HG02840 (cell line): ENCODE measurements around the gene EMB.
"Not testable (repeated sequence)": the region's sequence is repeated elsewhere in the genome, so short reads cannot be mapped to it uniquely, and the experiment has no call there.

Experiments
- ATAC-seq: cut with Tn5 transposase; IDR thresholded peaks from one replicate; pipeline ENCODE4 v1.9.1; 2021; ENCODE audit warnings: mild to moderate bottlenecking, moderate library complexity, moderate number of reproducible peaks; ENCODE audit not compliant: unreplicated experiment, low FRiP score

EMB gene, protein sequence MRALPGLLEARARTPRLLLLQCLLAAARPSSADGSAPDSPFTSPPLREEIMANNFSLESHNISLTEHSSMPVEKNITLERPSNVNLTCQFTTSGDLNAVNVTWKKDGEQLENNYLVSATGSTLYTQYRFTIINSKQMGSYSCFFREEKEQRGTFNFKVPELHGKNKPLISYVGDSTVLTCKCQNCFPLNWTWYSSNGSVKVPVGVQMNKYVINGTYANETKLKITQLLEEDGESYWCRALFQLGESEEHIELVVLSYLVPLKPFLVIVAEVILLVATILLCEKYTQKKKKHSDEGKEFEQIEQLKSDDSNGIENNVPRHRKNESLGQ

DNA sequence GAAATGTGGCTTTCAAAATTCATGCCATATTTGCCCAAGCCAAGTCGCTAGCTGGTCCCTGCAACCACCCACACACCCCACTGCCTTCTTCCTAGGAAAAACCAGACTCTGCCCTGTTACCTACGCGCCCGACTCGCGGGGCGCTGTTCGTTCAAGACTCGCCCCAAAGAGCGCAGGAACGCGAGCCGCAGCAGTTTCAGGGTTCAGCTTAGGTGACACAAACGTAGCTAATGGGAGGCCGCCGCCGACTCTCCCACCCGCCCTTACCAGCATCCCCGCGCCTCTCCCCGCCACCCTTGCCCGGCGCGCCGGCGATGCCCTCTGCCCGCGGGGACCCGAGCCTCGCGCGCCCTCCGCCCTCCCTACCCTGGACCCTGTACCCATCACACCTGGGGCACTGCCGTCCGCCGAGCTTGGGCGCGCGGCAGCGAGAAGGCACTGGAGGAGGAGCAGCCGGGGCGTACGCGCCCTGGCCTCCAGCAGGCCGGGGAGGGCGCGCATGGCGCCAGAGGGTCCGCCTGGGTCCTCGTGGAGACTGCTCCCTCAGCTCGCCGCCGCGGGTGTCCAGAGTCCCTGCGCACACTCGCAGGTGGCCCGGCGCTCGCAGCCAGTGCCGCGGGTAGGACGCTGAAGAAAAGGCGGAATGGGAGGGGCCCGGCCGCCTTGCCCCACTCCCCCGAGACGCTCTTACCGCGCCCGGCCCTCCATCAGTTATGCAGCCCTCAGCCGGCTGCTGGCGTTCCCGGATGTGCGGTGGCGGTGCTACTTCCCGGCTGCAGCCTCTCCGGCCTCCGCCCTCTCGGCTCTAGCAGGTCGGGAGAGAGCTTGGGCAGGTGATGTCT lies at the start of gene EMB:
TSS of gene EMB (minus strand) at position 638 of the 842 bp plus-strand sequence. CDS start at position 501, 137 bp downstream.
- ATAC-seq = peak; percentile 66

DNA sequence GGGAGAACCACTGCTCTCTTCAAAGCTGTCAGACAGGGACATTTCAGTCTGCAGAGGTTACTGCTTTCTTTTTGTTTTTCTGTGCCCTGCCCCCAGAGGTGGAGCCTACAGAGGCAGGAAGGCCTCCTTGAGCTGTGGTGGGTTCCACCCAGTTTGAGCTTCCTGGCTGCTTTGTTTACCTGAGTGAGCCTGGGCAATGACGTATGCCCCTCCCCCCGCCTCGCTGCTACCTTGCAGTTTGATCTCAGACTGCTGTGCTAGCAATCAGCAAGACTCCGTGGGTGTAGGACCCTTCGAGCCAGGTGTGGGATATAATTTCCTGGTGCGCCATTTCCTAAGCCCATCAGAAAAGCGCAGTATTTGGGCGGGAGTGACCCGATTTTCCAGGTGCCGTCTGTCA lies 48.4 kb upstream of the EMB start:
- not testable (repeated sequence) for ATAC-seq

DNA sequence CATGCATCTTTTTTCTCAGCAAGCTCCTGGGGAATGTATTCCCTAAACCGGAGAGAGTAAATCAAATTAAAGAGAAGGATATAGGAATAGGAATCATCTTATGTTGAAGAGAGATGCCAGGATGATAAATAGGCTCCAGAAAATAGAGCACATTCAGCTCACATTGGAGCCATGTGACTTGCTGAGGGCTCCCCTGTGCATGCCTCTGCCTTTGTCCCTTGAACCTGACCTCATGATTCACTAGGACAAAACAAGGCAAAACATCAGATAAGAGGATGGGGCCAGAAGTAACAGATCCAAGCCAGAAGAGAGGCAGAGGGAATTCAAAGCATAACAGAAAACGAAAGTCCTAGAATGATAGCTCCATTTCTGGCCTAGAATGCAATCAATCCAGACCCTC lies 37.7 kb upstream of the EMB start:
- not testable (repeated sequence) for ATAC-seq

DNA sequence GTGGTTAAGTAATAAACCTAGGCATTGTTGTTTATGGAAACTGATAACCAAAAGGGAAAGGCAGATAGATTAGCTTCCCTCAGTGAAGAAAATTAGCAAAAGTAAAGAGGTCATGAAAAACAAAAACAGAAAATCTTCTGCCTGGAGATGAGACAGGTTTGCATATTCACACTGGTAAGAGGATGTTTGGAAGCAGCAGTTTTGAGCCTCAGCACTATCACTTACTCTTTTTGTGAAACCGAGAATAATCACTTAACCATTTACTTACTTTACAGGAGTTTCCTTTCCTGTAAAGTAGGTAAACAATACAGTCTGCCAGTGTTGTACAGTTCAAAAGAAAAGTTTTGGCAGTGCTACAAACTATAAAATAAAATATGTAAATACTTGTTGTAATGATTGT lies 35.5 kb upstream of the EMB start:
- ATAC-seq = peak; percentile 97

DNA sequence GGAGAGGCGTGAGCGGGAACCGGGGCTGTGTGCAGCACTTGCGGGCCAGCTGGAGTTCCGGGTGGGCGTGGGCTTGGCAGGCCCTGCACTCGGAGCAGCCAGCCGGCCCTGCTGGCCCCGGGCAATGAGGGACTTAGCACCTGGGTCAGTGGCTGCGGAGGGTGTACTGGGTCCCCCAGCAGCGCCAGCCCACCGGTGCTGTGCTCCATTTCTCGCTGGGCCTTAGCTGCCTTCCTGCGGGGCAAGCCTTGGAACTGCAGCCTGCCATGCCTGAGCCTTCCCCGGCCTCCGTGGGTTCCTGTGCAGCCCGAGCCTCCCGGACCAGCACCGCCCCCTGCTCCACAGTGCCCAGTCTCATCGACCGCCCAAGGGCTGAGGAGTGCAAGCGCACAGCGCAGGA lies 23.9 kb upstream of the EMB start:
- not testable (repeated sequence) for ATAC-seq

DNA sequence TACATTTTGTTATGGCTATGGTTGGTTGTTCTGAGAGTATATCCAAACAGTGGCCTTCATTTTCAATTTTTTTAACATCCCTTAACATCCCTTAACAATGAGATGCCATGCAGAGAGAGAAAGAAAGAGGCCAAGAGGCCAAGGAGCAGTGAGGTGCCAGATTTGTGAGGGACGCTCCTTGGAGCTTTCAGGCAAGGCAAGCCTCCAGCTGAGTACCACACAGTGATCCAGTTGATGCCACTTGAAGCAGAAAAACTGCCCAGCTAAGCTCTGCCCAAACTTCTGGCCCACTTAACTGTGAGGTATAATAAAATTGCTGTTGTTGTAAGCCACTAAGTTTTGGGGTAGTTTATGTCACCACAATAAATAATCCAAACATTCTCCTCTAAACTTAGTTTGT lies 22.6 kb upstream of the EMB start:
- ATAC-seq = no peak

DNA sequence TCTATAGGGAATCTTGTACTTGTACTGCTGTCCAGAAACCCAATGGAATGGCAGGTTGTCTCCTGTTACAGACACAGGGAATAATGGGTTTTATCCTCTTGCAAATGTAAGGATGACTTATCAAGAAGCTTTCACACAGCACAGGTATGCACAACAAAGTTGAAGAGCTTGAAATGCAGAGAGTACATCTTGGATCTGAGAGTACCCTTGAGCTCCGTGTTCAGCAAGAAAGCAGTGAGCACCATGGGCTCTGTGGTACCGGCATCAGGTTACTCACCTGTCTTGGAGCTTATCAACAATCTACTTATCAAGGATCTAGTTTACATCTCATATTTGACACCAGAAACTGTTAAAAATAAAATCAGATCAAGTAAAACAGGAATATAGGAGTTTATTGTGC lies 22.0 kb upstream of the EMB start:
- no peak for ATAC-seq

DNA sequence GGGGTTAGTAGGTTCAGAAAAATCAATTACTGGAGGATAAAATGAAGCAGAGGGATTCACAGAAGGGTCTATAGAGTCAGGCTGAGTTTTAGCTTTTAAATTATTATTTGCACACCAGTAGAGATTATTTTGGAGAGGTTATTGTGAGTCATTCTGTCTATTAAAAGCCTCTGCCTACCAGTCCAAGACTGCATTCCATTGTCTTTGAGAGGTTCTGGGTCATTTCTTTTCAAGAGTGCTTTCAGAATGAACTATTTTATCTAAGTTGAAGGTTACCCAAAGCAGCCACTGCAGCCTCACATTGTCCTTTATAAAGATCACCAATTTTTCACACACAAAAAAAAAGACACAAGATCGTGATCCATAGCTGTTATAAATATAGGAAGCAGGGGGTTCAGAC lies 21.5 kb upstream of the EMB start:
- ATAC-seq = not testable (repeated sequence)

DNA sequence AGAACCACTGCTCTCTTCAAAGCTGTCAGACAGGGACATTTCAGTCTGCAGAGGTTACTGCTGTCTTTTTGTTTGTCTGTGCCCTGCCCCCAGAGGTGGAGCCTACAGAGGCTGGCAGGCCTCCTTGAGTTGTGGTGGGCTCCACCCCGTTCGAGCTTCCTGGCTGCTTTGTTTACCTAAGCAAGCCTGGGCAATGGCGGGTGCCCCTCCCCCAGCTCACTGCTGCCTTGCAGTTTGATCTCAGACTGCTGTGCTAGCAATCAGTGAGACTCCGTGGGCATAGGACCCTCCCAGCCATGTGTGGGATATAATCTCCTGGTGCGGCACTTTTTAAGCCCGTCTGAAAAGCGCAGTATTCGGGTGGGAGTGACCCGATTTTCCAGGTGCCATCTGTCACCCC lies 17.3 kb upstream of the EMB start:
- ATAC-seq = not testable (repeated sequence)

DNA sequence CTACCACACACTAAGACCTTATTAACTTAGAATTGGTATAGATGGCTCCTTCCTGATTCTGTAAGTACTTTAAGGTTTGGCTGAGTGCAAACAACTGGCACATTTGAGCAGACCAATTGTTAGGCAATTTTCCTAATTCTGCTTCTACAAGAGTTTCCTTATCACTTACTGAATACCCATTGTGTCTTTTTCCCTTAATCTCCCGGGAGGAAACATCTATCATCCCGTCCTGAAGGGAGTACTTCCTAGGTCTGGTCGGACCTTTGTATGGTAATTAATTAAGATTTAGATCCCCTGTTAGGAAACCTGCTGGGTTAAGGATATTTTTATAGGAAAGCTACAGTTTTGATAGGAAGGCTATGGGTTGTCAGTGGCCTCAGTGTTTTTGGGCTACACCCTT lies 8.2 kb upstream of the EMB start:
- ATAC-seq = not testable (repeated sequence)

DNA sequence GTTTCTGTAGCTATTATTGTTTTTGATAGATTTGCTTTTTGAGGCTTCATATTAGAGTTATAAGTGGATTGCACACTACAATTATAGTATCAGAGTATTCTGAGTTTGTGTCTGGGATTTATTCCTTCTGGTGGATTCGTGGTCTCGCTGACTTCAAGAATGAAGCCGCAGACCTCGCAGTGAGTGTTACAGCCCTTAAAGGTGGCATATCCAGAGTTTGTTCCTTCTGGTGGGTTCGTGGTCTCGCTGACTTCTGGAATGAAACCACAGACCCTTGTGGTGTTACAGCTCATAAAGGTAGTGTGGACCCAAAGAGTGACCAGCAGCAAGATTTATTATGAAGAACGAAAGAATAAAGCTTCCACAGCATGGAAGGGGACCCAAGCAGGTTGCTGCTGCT lies 6.9 kb upstream of the EMB start:
- no peak for ATAC-seq

DNA sequence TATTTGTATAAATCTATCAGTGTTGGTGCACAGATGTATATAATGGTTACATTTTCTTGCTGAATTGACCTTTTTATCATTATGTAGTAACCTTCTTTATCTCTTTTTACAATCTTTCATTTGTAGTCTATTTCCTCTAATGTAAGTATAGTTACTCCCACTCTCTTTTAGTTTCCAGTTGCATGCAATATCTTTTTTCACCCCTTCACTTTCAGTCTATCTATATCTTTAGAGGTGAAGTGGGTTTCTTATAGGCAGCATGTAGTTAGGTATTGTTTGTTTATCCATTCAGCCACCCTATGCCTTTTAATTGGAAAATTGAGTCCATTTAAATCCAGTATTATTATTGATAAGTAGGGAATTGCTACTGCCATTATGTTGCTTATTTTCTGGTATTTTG lies 6.1 kb upstream of the EMB start:
- no peak for ATAC-seq

DNA sequence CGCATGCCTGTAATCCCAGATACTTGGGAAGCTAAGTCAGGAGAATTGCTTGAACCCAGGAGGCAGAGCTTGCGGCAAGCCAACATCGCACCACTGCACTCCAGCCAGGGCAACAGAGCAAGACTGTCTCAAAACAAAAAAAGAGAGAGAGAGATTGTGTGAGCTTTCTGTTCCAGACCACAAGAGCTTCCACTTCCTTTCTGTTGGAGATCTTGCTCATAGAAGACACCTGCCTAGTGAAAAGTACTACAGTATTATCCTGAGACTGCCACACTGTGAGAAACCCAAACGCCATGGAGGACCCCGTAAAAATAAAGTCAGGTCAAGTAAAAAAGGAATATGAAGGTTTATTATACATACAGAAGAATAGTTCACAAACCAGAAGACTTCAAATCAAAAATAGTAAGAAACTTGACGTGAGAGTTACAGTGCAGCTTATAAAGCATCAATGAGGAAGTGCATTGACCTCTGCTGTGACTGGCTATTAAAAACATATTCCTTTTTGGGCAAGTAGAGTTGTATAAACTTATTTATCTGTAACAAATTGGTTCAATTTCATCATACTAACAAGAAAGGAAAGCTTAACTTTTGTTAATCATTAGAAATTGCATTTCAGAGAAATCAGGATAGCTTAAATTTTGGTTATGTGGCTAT lies 4.3 kb upstream of the EMB start:
- ATAC-seq = peak; percentile 66

DNA sequence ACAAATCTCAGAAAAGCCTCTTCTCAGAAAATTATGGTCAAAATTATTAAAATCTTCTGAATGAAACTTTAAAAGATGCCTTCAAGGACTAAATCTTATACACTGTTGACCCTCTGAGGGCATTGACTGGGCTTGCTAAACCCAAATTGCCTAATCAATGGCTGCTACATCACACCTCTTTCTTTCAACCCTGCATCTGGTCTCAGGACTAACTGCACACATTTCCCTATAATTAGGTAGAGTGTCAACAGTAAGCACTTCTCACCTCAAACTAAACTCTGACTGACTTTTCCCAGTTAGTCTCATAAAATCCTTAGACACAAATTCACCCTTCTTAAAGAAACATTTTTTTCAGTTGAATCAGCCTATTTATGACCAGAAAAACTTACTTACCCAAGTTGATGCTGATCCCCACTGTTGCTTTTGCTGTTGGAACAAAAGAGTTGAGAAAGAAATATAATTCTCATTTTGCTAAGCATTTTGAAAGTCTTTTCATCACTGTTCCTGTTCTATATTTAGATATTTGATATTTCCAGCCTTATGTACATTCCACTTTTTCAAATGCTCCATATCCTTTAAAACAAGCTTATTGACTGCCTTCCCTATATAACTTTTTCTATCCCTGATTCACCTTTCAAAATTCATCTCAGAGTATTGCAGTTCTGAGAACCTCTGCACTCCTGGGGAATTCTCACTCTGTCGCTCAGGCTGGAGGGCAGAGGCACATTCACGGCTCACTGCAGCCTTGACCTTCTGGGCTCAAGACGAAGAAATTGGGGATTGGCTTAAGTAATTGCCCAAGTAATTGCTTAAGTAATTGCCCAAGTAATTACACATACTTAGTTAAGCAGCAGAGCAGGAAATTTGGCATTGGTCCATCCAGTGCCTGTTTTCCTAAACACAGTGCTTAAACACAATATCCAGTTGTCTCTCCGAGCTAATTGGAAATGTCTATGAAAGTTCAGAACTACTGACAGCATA lies 1.8 kb upstream of the EMB start:
- not testable (repeated sequence) for ATAC-seq

DNA sequence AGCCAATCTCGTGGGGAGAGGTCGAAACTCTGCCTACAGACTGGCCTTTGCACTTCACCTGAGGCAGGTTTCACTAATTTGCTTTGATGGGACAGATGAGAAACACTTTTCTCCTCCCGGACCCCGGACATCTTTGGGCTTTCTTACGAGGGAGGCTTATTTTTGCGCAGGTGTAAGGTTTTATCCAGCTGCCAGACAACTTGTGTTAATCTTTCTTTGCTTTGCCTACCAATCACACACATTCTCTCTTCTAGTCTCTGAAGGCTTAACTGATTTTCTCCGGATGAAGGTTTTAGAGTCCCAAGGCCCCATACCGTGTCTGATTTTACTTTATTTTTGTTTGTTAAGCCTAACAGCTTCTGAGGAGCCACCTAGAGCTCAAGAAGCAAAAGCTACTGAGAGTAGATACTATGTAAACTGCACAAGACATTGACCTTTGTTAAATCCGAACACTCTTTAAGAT lies 436 bp upstream of the EMB start:
- ATAC-seq = peak; percentile 2

DNA sequence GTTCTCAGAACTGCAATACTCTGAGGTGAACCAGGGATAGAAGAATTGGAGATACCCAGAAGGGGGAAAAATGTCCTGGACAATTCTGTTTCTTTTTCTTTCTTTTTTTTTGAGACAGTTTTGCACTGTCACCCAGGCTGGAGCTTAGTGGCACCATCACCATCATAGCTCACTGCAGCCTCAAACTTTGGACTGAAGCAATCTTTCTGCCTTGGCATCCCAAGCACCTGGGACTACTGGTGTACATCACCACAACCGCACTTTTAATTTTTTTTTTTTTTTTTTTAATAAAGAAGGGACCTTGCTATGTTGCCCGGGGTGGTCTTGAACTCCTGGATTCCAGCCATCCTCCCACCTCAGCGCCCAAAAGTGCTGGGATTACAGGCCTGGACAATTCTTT lies 1.9 kb downstream of the EMB start:
- ATAC-seq = no peak

DNA sequence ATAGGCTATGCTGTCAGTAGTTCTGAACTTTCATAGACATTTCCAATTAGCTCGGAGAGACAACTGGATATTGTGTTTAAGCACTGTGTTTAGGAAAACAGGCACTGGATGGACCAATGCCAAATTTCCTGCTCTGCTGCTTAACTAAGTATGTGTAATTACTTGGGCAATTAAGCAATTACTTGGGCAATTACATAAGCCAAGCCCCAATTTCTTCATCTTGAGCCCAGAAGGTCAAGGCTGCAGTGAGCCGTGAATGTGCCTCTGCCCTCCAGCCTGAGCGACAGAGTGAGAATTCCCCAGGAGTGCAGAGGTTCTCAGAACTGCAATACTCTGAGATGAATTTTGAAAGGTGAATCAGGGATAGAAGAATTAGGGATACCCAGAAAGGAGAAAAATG lies 3.0 kb downstream of the EMB start:
- ATAC-seq = not testable (repeated sequence)

DNA sequence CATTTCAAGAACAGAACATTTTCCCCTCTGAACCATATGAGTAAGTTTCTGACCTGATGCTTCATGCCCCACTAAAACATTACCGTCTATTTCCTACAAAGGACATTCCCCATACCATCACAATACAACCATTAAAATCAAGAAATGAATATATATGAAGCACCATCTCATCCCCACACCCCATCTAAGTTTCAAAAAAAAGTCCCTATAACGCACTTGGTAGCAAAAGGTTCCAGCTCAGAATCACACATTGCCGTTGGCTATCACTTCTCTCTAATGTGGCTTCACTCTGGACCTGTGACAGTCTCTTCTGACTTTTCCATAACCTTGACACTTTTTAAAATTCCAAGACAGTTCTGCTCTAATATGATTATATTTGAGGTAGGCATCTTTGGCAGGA lies 5.9 kb downstream of the EMB start:
- no peak for ATAC-seq

DNA sequence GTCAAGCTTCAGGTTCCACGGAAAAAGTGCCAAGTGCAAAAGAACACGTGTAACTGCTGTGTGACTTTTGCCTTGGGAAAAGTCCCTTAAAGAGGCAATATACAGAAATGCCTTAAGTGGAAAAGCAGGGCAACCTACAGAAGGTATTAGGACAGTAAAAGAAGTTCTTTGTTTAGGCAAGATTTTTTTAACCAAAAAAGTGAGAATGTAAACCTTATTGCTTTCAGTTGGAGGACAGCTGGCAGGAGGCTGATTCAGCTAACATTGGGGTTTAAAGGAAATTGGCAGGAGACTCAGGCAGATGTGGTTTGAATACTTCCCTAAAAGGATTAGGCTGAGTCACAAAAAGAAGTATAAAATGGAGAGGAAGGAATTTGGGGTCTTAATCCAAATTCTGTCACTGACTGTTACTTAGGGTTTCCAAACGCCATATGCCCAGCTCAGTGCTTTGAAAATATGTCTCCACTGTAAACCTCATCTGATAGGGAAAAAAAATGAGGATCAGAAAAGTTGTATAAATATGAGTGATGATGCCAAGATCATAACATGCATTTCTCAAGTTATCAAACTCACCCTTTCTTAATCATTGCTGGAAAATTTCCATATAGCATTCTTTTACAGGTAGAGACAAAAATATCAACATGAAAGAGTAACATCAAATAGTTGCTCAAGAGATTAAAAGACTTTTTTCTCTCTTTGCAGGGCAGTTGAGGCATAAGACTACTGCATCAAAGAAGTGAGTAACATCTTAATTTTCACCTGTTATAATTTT lies 9.8 kb downstream of the EMB start:
- ATAC-seq = not testable (repeated sequence)
